Measurements from ENCODE around the gene XPR1.

Gene XPR1

GRCh38 chr1:180631766-180632325 lies at the start of gene XPR1:
TSS of gene XPR1 (plus strand) at chr1:180632022. CDS start at chr1:180632202, 180 bp downstream.
- DNase-seq: peak; percentile 98

GRCh38 chr1:180584869-180585268 lies 47.0 kb upstream of the XPR1 start:
- DNase-seq: no peak

GRCh38 chr1:180585994-180586359 lies 45.8 kb upstream of the XPR1 start:
- DNase-seq: no peak

- no peak for DNase-seq
These were observed 45.1 kb upstream of the XPR1 start for GRCh38 chr1:180586671-180587155.

- DNase-seq: no peak
These were observed 43.7 kb upstream of the XPR1 start for GRCh38 chr1:180588121-180588520.

- no peak for DNase-seq
These were observed 40.9 kb upstream of the XPR1 start for GRCh38 chr1:180590889-180591288.

GRCh38 chr1:180593382-180593781 lies 38.4 kb upstream of the XPR1 start:
- DNase-seq: no peak

GRCh38 chr1:180594723-180595122 lies 37.1 kb upstream of the XPR1 start:
- no peak for DNase-seq

- no peak for DNase-seq
These were observed 35.9 kb upstream of the XPR1 start for GRCh38 chr1:180595966-180596365.

GRCh38 chr1:180597520-180597919 lies 34.3 kb upstream of the XPR1 start:
- no peak for DNase-seq

GRCh38 chr1:180598333-180598974 lies 33.4 kb upstream of the XPR1 start:
- no peak for DNase-seq

- DNase-seq: no peak
These were observed 31.5 kb upstream of the XPR1 start for GRCh38 chr1:180600343-180600742.

- no peak for DNase-seq
These were observed 30.3 kb upstream of the XPR1 start for GRCh38 chr1:180601512-180601911.

GRCh38 chr1:180603223-180603849 lies 28.5 kb upstream of the XPR1 start:
- DNase-seq: no peak

- no peak for DNase-seq
These were observed 28.0 kb upstream of the XPR1 start for GRCh38 chr1:180603850-180604226.

- DNase-seq: no peak
These were observed 25.7 kb upstream of the XPR1 start for GRCh38 chr1:180606155-180606554.

- no peak for DNase-seq
These were observed 21.9 kb upstream of the XPR1 start for GRCh38 chr1:180609643-180610555.

- no peak for DNase-seq
These were observed 21.2 kb upstream of the XPR1 start for GRCh38 chr1:180610556-180611015.

GRCh38 chr1:180611016-180611930 lies 20.5 kb upstream of the XPR1 start:
- DNase-seq: no peak

- DNase-seq: no peak
These were observed 19.2 kb upstream of the XPR1 start for GRCh38 chr1:180612632-180613031.

GRCh38 chr1:180614730-180615129 lies 17.1 kb upstream of the XPR1 start:
- DNase-seq: no peak

Measured in NK-92 treated with Interleukin-12 subunit alpha and Interleukin-12 subunit beta, amount 100 ng/mL, for 24 hours (cell line).